ENCODE results near the gene IL2RG.
A peak's percentile ranks its signal among the peaks of the same experiment; 100 is the strongest.

Gene IL2RG

GRCh38 chrX:71107762-71108360 lies 3.5 kb downstream of the IL2RG start:
- DNase-seq = peak; percentile 5

- no peak for DNase-seq
Measured at GRCh38 chrX:71107245-71107644, 4.1 kb downstream of the IL2RG start.

- DNase-seq = no peak
Measured at GRCh38 chrX:71106427-71106826, 5.0 kb downstream of the IL2RG start, which contains the start of gene CXorf65. Gene CXorf65, minus strand, starts transcription at chrX:71106740. Its CDS starts 184 bp downstream, at chrX:71106556.

GRCh38 chrX:71105628-71106027 lies 5.7 kb downstream of the IL2RG start:
- DNase-seq = no peak

- DNase-seq = peak; percentile 29
Measured at GRCh38 chrX:71103110-71103983, 8.0 kb downstream of the IL2RG start.

GRCh38 chrX:71102292-71102691 lies 9.1 kb downstream of the IL2RG start:
- no peak for DNase-seq

DNA sequence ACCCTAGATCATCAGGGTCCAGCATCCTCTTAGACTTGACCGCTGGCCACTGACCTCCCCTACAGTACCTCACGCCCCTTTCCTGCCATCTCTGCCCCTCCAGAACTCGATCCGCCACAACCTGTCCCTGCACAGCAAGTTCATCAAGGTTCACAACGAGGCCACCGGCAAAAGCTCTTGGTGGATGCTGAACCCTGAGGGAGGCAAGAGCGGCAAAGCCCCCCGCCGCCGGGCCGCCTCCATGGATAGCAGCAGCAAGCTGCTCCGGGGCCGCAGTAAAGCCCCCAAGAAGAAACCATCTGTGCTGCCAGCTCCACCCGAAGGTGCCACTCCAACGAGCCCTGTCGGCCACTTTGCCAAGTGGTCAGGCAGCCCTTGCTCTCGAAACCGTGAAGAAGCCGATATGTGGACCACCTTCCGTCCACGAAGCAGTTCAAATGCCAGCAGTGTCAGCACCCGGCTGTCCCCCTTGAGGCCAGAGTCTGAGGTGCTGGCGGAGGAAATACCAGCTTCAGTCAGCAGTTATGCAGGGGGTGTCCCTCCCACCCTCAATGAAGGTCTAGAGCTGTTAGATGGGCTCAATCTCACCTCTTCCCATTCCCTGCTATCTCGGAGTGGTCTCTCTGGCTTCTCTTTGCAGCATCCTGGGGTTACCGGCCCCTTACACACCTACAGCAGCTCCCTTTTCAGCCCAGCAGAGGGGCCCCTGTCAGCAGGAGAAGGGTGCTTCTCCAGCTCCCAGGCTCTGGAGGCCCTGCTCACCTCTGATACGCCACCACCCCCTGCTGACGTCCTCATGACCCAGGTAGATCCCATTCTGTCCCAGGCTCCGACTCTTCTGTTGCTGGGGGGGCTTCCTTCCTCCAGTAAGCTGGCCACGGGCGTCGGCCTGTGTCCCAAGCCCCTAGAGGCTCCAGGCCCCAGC lies 10.5 kb downstream of the IL2RG start:
- DNase-seq = no peak

DNA sequence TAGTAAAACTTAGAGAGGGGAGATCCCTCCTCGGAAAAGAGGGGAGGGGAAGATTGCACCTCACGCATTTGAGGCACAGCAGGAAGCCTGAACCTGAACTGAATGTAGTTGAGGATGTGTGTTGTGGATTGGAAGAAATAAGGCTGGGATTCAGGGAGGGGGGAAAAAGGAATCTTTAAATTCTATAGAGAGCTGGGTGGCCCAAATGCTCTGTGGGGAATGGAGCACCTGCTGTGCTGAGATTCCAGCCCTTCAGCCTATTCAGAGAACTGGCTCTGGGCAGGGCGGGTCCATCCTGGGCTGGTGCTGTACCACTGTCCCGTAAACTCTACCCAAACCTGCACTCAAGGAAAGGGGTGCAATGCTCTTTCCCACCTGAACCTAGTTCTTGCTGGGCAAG lies 11.6 kb downstream of the IL2RG start:
- no peak for DNase-seq

- DNase-seq = no peak
Measured at GRCh38 chrX:71098951-71099506, 12.3 kb downstream of the IL2RG start.

DNA sequence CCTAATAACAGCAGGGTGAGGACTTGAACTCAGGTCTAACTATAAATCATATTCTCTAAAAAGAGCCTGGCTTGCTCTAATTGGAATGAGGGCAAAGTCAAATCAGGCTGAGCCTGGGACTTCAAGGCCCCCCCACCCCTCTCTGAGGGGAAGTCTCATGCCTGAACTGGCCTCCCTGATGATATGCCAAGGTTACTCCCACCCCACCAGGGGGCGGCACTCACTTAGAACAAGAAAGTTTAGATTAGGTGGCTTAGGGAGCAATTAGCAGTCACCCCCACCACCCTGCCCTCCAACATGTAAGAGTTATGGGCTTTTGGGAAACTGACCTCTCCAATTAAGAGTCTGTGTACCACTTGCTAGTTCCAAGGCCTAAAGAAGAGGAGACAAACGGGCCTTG lies 13.1 kb downstream of the IL2RG start:
- peak; percentile 73 for DNase-seq

- DNase-seq = no peak
Measured at GRCh38 chrX:71096760-71097032, 14.7 kb downstream of the IL2RG start.

DNA sequence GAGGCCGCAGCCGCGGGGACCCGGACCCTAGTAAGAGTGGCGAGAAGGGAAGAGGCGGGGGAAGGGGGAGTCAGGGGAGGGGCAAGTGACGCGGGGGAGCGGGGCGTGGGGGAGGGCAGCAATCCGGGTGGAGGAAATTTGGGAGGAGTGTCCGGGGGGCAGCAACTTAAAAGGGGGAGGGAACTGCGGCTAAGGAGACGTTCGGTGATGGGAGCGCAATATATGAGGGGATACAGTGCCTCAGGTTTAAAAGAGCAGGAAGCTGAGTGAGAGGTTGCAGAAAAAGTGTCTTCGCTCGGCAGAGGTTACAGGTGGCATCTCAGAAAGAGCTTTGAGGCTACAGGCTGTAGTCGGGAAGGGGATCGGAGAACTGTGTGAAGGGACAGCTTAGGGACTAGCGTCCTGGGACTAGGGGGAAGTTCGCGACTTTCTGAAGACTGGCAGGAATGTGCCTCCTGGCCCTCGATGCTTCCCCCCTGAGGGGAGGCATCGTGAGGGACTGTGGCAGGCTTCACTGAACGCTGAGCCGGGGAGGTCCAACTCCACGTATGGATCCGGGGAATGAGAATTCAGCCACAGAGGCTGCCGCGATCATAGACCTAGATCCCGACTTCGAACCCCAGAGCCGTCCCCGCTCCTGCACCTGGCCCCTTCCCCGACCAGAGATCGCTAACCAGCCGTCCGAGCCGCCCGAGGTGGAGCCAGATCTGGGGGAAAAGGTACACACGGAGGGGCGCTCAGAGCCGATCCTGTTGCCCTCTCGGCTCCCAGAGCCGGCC lies 15.2 kb downstream of the IL2RG start:
- no peak for DNase-seq

GRCh38 chrX:71095555-71095980 lies 15.8 kb downstream of the IL2RG start, which contains the start of gene FOXO4:
Gene FOXO4, plus strand, starts transcription at chrX:71095851. Its CDS starts 678 bp downstream, at chrX:71096529.
- peak; percentile 83 for DNase-seq

DNA sequence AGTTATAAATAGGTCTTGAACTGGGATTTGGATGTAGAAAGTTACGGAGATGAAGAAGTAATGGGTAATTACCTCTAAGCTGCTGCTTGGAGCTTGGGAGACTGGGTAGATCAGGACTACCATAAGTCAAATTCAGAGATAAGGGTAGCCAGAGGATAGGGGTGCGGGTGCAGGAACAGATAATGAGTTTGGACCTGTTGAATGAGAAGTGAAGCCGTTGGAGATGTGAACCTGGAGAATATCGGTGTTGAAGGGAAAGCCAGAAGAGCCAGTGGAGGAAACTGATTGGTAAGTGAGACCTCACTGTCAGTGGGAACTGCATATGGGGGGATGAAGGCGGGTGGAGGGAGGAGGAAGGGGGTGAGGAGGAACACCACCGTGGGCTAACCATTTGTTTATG lies 16.3 kb downstream of the IL2RG start:
- DNase-seq = no peak

DNA sequence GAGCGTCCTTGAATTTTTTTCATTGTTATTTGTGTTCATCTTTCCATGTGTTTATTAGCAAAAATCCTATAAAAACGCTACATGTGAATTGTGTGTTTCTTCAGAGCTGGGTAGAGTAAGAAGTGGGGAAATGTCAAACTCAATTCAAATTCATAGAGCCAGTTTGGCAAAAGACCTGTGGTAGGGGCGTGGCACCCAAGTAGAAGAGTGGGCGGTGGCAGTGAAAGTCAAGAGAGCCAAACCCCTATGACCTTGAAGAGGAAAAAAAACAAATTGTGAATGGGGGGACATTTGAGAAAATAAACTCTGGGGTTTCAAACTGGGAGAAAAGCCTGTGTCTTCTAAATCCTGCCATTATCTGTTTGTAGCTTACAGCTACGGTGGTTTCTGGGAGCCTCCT lies 20.1 kb downstream of the IL2RG start:
- DNase-seq = no peak

- no peak for DNase-seq
Measured at GRCh38 chrX:71085900-71086299, 25.5 kb downstream of the IL2RG start.

DNA sequence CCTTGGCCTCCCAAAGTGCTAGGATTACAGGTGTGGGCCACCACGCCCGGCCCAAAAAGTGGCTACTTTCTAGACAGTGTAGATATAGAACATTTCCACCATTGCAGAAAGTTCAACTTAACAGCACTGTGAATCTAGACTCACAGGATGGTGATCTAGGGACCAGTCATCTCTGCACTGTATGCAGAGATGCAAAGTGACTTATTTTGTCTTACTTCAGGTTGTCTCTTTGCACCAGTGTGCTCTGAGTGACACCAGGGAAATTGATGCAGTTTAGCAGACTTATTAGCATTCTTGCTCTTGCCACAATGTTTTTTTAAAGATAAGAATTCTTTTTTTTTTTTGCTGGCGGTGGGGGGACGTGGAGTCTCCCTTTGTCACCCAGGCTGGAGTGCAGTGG lies 28.6 kb downstream of the IL2RG start:
- DNase-seq = no peak

DNA sequence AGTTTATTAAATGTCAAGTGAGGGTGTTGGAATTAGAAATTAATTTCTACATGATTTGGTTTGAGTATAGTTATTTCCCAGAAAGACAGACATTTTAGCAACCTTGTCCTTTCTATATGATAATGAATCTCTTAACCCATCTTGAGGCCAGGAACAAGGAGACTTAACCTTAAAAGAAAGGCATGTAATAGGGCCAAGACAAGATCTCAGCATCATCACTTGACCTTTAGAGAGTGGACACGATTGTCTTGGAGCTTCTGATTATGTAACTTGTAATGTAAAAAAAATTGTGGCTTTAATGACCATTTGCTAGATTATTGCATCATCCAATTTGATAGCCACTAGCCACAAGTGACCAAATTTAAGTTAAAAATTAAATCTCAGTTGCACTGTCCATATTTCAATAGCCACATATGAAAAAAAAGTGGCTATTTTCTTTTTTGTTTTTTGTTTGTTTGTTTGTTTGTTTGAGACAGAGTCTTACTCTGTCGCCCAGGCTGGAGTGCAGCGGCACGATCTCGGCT lies 29.2 kb downstream of the IL2RG start:
- DNase-seq = no peak

DNA sequence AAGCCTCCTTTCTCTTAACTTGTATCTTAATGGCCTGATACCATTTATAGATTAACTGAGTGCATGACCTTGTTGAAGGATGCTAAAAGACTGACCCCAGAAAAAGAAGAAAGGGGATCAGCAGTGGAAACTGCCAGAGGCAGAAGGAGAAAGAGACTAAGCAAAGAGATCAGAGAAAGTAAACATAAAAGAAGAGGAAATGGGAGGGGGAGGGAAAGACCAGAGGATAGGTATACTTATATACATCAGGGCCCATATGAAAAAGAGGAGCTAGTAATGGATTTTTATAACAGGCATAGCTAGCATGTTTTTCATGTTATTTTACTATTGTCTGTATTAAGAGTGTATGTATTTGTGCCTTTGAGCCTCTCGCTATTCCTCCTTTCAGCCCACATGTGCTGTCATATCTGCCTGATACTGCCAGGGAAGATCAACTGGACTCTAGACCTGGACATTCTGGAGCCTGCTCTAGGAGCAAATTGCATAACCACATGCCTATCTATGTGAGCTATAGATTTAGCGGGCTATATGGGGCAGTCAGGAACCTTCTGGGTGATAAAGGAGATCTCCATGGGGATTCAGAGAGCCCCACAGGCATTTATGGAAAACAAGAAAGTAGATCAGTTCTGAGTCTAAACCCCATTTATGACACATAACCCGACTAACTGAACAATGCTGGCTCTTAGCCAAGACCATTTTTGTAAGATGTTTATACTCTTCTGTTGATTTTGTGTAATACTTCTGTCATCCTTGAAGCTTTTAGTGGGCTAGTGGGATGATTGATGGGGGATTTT lies 29.9 kb downstream of the IL2RG start:
- DNase-seq = no peak

DNA sequence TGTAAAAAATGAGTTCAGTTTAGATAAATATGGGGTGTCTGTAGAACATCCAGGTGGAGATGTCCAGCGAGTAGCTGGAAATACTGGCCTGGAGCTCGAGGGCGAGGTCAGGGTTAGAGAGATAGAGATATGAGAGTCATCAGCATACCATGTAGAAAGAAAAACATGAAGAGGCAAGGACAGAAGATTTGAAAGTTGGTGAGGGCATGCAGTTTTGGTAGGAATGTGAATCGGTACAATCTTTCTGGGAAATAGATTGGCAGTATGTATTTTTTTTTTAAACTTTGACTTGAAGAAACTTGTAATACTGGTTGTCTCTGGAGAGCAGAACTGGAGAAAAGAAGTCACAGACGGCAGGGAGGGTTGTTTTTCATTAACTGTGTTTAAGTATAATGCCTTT lies 40.8 kb downstream of the IL2RG start:
- DNase-seq = no peak
